Right lobe of liver (tissue), 6 donors: ENCODE measurements around the gene PLCE1. TPM values are rescaled to one million over a fixed set of nuclear protein-coding genes. Genes with fewer than 3 reads are reported as not detected.

Experiments
- ATAC-seq, 4 donors: fragments of 200-7000 bp; cut with Tn5 transposase; one replicate each; pipeline ENCODE4 v1.9.1; 2020; ENCODE audit warnings: mild to moderate bottlenecking in 4 of 4, moderate library complexity in 4 of 4
- DNase-seq, 3 donors: peaks; one replicate each; pipeline ENCODE4 v3.0.0-alpha.2; 2020
- H3K27ac ChIP-seq, 3 donors: fragments of 200-600 bp; one replicate each; pipeline ENCODE4 v1.8.0; 2022
- H3K27me3 ChIP-seq, 2 donors: fragments of 200-600 bp; one replicate each; pipeline ENCODE4 v1.8.0; 2022
- H3K36me3 ChIP-seq, 4 donors: fragments of 200-600 bp; sonication (generic) in 1 of 4; one replicate each; pipeline versions ENCODE4 v1.5.1 to v1.8.0; 2017 to 2022; ENCODE audit warnings: control low read depth in 1 of 4
- H3K4me1 ChIP-seq, 4 donors: fragments of 200-600 bp; sonication (generic) in 1 of 4; one replicate each; pipeline versions ENCODE4 v1.5.1 to v1.8.0; 2017 to 2022; ENCODE audit warnings: control low read depth in 1 of 4
- H3K4me3 ChIP-seq, 3 donors: fragments of 200-600 bp; one replicate each; pipeline ENCODE4 v1.8.0; 2022
- H3K9me3 ChIP-seq, 4 donors: fragments of 200-600 bp; sonication (generic) in 1 of 4; one replicate each; pipeline versions ENCODE4 v1.5.1 to v1.8.0; 2017 to 2022; ENCODE audit warnings: control low read depth in 1 of 4
- CTCF ChIP-seq, 4 donors: fragments of 200-600 bp in 3 of 4; fragments of 450-650 bp in 1 of 4; IDR thresholded peaks; one replicate each; pipeline versions ENCODE4 v1.5.1 to v1.8.0; 2016 to 2022; ENCODE audit warnings: antibody characterized with exemption in 4 of 4, mild to moderate bottlenecking in 2 of 4
- POLR2A ChIP-seq: fragments of 450-650 bp; IDR thresholded peaks from one replicate; pipeline ENCODE4 v1.6.1; 2017; ENCODE audit warnings: antibody characterized with exemption, mild to moderate bottlenecking
- WGBS: methylation state at CpG from one replicate; pipeline ENCODE4 v1.1.6; 2018; ENCODE audit warnings: low coverage, low lambda C conversion rate; ENCODE audit not compliant: insufficient coverage; ENCODE audit errors: missing lambda C conversion rate; 5-methylcytosine and 5-hydroxymethylcytosine counted together
- intact Hi-C, 2 donors: fragments of 100-400 bp; cut with DNase I; formaldehyde crosslinking; loops; one replicate each; pipeline versions ENCODE4 v1.11.2 to v1.14.1; 2022
- total RNA-seq, 6 experiments: library from RNA; depleted of rRNA in 2 of 6; stranded (reverse); fragments of >200 nt in 2 of 6; fragmentation: NEBNext Ultra II Directional in 3 of 6; extraction: Animal tissue kit (Norgen Biotek cat#: 25700) in 3 of 6; gene quantifications; one replicate each; pipeline versions ENCODE4 v1.1.0 to v1.2.4, GENCODE V29; 2016 to 2023
- donor health status: DM: no; HTN: yes; CAD: no.
- donor health status: DM: no; HTN: no; CAD: no.
- donor health status: DM: no; HTN: no; CAD: no.
- donor health status: DM: no; HTN: yes; CAD: no.
- donor health status: DM: no; HTN: yes; CAD: no.

PLCE1 gene
- total RNA-seq, 6 experiments from 2014 or later = 0.24 to 0.95 (median 0.55) TPM

DNA sequence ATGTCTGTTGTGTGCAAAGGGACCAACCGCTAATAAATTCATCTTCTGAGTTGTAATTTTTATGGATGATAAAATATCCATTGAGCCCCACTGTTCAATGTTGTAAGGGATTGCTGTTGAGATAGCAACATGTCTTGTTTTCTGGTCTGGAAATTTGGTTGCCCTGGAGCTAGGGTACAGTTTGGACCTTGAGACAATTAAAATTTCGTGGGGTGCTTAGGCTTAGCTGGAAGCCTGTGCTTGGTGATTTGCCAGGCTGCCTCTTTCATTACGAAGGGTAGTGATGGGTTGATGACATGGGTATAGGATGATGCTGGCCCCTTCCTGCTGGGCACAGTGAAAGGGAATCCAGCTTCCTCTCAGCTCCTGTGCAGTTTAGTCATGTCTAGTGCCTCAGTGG lies 43.6 kb downstream of the PLCE1 start:
- Histone ChIP-seq H3K4me3 (no peak overlapping the region), H3K27me3 (no peaks in the 10 kb centered on the region), H3K9me3 (no peaks in the 10 kb centered on the region), H3K36me3 (no peaks in the 10 kb centered on the region), H3K4me1 (no peaks in the 10 kb centered on the region), H3K27ac (no peak overlapping the region)
- TF ChIP-seq POLR2A (no peak), CTCF (IDR thresholded peaks at IDR 0.05) (no peak)
- DNase-seq = no peak
- WGBS = 86% methylated on average over 2 of the region's 3 CpGs
- intact Hi-C loops = no loop called here
- ATAC-seq = no peak

GRCh38 chr10:94038024-94038423 lies 44.3 kb downstream of the PLCE1 start:
- no peak overlapping the region for H3K4me3 ChIP-seq
- H3K9me3 ChIP-seq = no peaks in the 10 kb centered on the region
- TF ChIP-seq CTCF (IDR thresholded peaks at IDR 0.05) (no peak), POLR2A (no peak)
- no peak for DNase-seq
- H3K4me1 ChIP-seq = no peaks in the 10 kb centered on the region
- no peaks in the 10 kb centered on the region for H3K27me3 ChIP-seq
- WGBS = 77% methylated on average over 3 of the region's 4 CpGs
- H3K36me3 ChIP-seq = no peaks in the 10 kb centered on the region
- intact Hi-C loops = no loop called here
- ATAC-seq = no peak
- no peak overlapping the region for H3K27ac ChIP-seq

GRCh38 chr10:94041206-94041605 lies 47.5 kb downstream of the PLCE1 start:
- WGBS = 90% methylated on average over 4 of the region's 4 CpGs
- no peaks in the 10 kb centered on the region for H3K4me1 ChIP-seq
- intact Hi-C loops = no loop called here
- H3K4me3 ChIP-seq = no peak overlapping the region
- DNase-seq = no peak
- H3K27me3 ChIP-seq = no peaks in the 10 kb centered on the region
- H3K27ac ChIP-seq = no peak overlapping the region
- TF ChIP-seq CTCF (IDR thresholded peaks at IDR 0.05) (no peak), POLR2A (no peak)
- no peaks in the 10 kb centered on the region for H3K36me3 ChIP-seq
- no peaks in the 10 kb centered on the region for H3K9me3 ChIP-seq
- ATAC-seq = no peak

GRCh38 chr10:94042001-94042833 lies 48.5 kb downstream of the PLCE1 start:
- Histone ChIP-seq H3K27me3 (no peaks in the 10 kb centered on the region), H3K9me3 (no peaks in the 10 kb centered on the region), H3K36me3 (no peaks in the 10 kb centered on the region), H3K4me3 (no peak overlapping the region), H3K27ac (no peak overlapping the region), H3K4me1 (no peaks in the 10 kb centered on the region)
- no peak for ATAC-seq
- 58% methylated on average over 2 of the region's 3 CpGs for WGBS
- DNase-seq = no peak
- intact Hi-C loops = no loop called here
- TF ChIP-seq CTCF (IDR thresholded peaks at IDR 0.05) (no peak), POLR2A (no peak)
